ENCODE measurements around the gene CORIN. TPM values are rescaled to one million over a fixed set of nuclear protein-coding genes. Genes with fewer than 3 reads are reported as not detected.

CORIN gene
- total and polyA plus RNA-seq, 7 donors, result under 0.01 to 2.5 (median 0.34) TPM

DNA sequence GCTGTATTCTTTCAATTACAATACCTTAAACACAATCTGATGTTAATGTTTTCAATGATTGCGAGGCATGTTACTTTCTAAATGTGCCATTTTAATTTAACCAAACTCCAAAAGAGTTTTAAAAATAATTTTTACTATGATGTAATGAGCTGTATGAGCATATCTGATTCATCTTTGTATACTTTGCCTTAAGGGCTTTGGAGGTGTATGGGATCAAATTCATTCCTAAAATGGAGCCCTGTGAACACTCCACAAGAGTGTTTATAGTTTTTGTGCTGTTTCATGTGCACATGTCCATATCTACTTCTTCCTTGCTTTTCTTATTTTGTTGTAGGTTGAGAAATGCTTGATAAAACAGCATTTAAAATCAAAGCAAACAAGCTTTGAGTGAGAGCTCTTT, 270.4 kb downstream of the CORIN start:
- Histone ChIP-seq H3K36me3 (peaks cover 0 to 40% (median 17%) of the 10 kb centered on the region in 4 donors), H3K27me3 (no peaks in the 10 kb centered on the region), H3K9me3 (no peaks in the 10 kb centered on the region), H3K4me1 (no peaks in the 10 kb centered on the region), H3K4me3 (no peak overlapping the region), H3K27ac (no peak overlapping the region)
- DNase-seq, result no peak
- WGBS, 2 donors, result 99% methylated on average over 1 of the region's 1 CpG
- intact Hi-C loops (cut with DNase I), result no loop called here
- no peak for TF ChIP-seq EP300 (IDR thresholded peaks at IDR 0.05)
- TF ChIP-seq CTCF (IDR thresholded peaks at IDR 0.05), result no peak
- no peak for TF ChIP-seq POLR2AphosphoS5 (IDR thresholded peaks at IDR 0.05)
- TF ChIP-seq POLR2A (IDR thresholded peaks at IDR 0.05), result no peak

DNA sequence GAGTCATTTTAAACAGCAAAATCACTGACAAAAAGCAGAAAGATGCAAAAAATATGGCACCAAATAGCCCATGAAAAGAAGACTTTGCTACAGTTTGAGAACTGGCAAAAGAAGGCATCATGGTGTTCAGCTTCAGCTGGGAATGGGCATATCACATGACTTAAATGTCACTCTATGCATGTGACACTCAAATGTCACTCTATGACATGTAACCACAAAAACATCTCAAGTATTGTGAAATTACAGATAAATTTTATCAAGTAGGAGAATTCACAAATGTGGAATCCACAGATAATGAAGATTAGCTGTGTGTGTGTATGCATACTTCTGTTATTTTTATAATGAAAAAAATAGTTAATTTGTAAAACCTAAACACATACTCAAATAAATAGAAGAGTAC, 270.9 kb downstream of the CORIN start:
- Histone ChIP-seq H3K36me3 (peaks cover 0 to 42% (median 14%) of the 10 kb centered on the region in 4 donors), H3K4me1 (no peaks in the 10 kb centered on the region), H3K27ac (no peak overlapping the region), H3K27me3 (no peaks in the 10 kb centered on the region), H3K9me3 (no peaks in the 10 kb centered on the region), H3K4me3 (no peak overlapping the region)
- no peak for DNase-seq
- no peak for TF ChIP-seq POLR2A (IDR thresholded peaks at IDR 0.05)
- TF ChIP-seq POLR2AphosphoS5 (IDR thresholded peaks at IDR 0.05), result no peak
- no peak for TF ChIP-seq CTCF (IDR thresholded peaks at IDR 0.05)
- TF ChIP-seq EP300 (IDR thresholded peaks at IDR 0.05), result no peak
- intact Hi-C loops (cut with DNase I), result no loop called here

DNA sequence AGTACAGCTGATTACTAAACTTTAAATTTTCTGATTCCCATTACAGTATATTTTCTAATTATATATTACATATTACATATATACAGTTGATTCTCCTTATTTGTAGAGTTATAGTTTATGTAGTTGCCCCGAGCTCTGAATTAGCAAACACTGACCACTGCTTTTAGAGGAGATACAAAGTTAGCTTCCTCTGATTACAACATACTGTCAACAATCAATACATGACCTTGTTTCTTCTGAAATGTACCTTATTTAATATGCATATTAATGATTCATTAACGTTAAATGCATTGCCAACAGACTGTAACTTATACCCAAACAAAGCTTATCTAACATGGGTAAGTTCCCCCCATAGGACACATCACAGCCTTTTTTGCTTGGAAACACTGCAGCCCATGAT, 271.3 kb downstream of the CORIN start:
- Histone ChIP-seq H3K27ac (no peak overlapping the region), H3K4me1 (no peaks in the 10 kb centered on the region), H3K4me3 (no peak overlapping the region), H3K27me3 (no peaks in the 10 kb centered on the region), H3K36me3 (peaks cover 0 to 42% (median 13%) of the 10 kb centered on the region in 4 donors), H3K9me3 (no peaks in the 10 kb centered on the region)
- TF ChIP-seq EP300 (IDR thresholded peaks at IDR 0.05) (no peak), POLR2A (IDR thresholded peaks at IDR 0.05) (no peak), CTCF (IDR thresholded peaks at IDR 0.05) (no peak), POLR2AphosphoS5 (IDR thresholded peaks at IDR 0.05) (no peak)
- no peak for DNase-seq
- WGBS, 2 donors, result 87 to 91% methylated on average over 2 of the region's 2 CpGs
- intact Hi-C loops (cut with DNase I), result no loop called here

DNA sequence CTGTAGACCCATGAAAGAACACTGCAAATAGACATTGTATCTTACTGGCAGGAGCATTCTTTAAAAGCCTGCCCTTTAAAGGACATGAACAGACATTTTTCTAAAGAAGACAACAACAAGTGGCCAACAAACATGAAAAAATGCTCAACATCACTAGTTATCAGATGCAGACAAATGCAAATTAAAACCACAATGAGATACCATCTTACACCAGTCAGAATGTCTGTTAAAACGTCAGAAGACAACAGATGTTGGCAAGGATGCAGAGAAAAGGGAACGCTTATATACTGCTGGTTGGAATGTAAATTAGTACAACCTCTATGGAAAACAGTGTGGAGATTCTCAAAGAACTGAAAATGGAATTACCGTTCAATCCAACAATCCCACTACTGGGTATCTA, 275.6 kb downstream of the CORIN start:
- H3K4me3 ChIP-seq, result no peak overlapping the region
- peaks cover 0 to 44% (median 6%) of the 10 kb centered on the region in 4 donors for H3K36me3 ChIP-seq
- no peaks in the 10 kb centered on the region for H3K27me3 ChIP-seq
- H3K9me3 ChIP-seq, result no peaks in the 10 kb centered on the region
- H3K27ac ChIP-seq, result no peak overlapping the region
- H3K4me1 ChIP-seq, result no peaks in the 10 kb centered on the region
- WGBS, 2 donors, result 73 to 84% methylated on average over 3 of the region's 3 CpGs
- TF ChIP-seq POLR2A (IDR thresholded peaks at IDR 0.05), result no peak
- TF ChIP-seq CTCF (IDR thresholded peaks at IDR 0.05), result no peak
- TF ChIP-seq EP300 (IDR thresholded peaks at IDR 0.05), result no peak
- no peak for TF ChIP-seq POLR2AphosphoS5 (IDR thresholded peaks at IDR 0.05)
- DNase-seq, result no peak
- intact Hi-C loops (cut with DNase I), result no loop called here

GRCh38 chr4:47561331-47561730, 276.5 kb downstream of the CORIN start:
- Histone ChIP-seq H3K36me3 (peaks cover 0 to 44% (median 6%) of the 10 kb centered on the region in 4 donors), H3K4me3 (no peak overlapping the region), H3K27ac (no peak overlapping the region), H3K27me3 (no peaks in the 10 kb centered on the region), H3K4me1 (no peaks in the 10 kb centered on the region), H3K9me3 (no peaks in the 10 kb centered on the region)
- no peak for TF ChIP-seq POLR2AphosphoS5 (IDR thresholded peaks at IDR 0.05)
- DNase-seq, result no peak
- intact Hi-C loops (cut with DNase I), result no loop called here
- WGBS, 2 donors, result 44 to 53% methylated on average over 1 of the region's 1 CpG
